ENCODE measurements around the gene MAD2L1.

GRCh38 chr4:120009731-120010130 is 56.9 kb downstream of the MAD2L1 start:
- TF ChIP-seq POLR2AphosphoS5 (IDR thresholded peaks at IDR 0.05; ENCODE audit: low read depth, low read length) (no peak), SPI1 (IDR thresholded peaks at IDR 0.05; ENCODE audit: low read depth, low read length) (no peak), TAF1 (IDR thresholded peaks at IDR 0.05; ENCODE audit: low read depth, low read length) (no peak), POLR2A (IDR thresholded peaks at IDR 0.05; ENCODE audit: low read depth, low read length) (no peak), POU2F2 (IDR thresholded peaks at IDR 0.05; ENCODE audit: low read depth, low read length) (no peak)

All from GM12891 (cell line).